ENCODE measurements around the gene DIABLO. TPM values are rescaled to one million over a fixed set of nuclear protein-coding genes. Genes with fewer than 3 reads are reported as not detected.
A peak's percentile ranks its signal among the peaks of the same experiment; 100 is the strongest.

The DIABLO gene
- total and polyA plus RNA-seq, 9 of the 15 experiments (the other 6 are each of a cell fraction or from before 2014, with no cell fraction given), result 37.3 to 101 (median 80.1) TPM

- peak; percentile 67; the same call in 1 of the 2 replicates for TF ChIP-seq BRD4 (IDR thresholded peaks at IDR 0.05)
- TF ChIP-seq ZNF263 (CRISPR knock-in tag; IDR thresholded peaks at IDR 0.05; ENCODE audit: borderline replicate concordance), result peak; percentile 97
- TF ChIP-seq THAP7 (CRISPR knock-in tag; IDR thresholded peaks at IDR 0.05), result no peak
- peak; percentile 67 for TF ChIP-seq L3MBTL2 (IDR thresholded peaks at IDR 0.05)
- 0 out of 2 replicates have a peak, but pooled peaks have one; percentile 55 for TF ChIP-seq FOXP1 (CRISPR knock-in tag; IDR thresholded peaks at IDR 0.05)
- TF ChIP-seq SUPT5H (IDR thresholded peaks at IDR 0.05), result peak; percentile 90
- no peak for TF ChIP-seq FIP1L1 (IDR thresholded peaks at IDR 0.05; ENCODE audit: low read depth, low read length, poor library complexity, severe bottlenecking)
Measured at GRCh38 chr12:122266230-122266901, 40.5 kb upstream of the DIABLO start, which contains the start of gene VPS33A (continued).

GRCh38 chr12:122265886-122266229, 40.0 kb upstream of the DIABLO start:
- Histone ChIP-seq H3K4me2 (ENCODE audit: insufficient read depth, low read length) (peak overlapping the region; percentile 97), H3K9ac (ENCODE audit: insufficient read depth in 1 of 2, low read depth in 2 of 2, low read length in 2 of 2) (peak overlapping the region; percentile 75 to 99), H3K36me3 (ENCODE audit: control insufficient read depth, insufficient read depth, low read length) (peaks cover 23% of the 10 kb centered on the region; the same call in 2 of the 3 replicates), H4K20me1 (replicated peaks; ENCODE audit: control insufficient read depth, insufficient read depth, low read length) (no peaks in the 10 kb centered on the region), H3K4me1 (replicated peaks in 1 of 2; ENCODE audit: control insufficient read depth in 2 of 2, insufficient read depth in 2 of 2, low read length in 2 of 2) (peaks cover 0 to 12% of the 10 kb centered on the region in 2 experiments; a peak in 2 of 5 replicates), H3K27me3 (ENCODE audit: control insufficient read depth in 2 of 2, insufficient read depth in 2 of 2, low read length in 2 of 2) (no peaks in the 10 kb centered on the region), H2AFZ (ENCODE audit: low read depth, low read length) (peak overlapping the region; percentile 98), H3K9me1 (ENCODE audit: control insufficient read depth, insufficient read depth, low read length) (peaks cover 2% of the 10 kb centered on the region), H3K27ac (ENCODE audit: extremely low read depth, low read depth, low read length) (peak overlapping the region; percentile 79), H3K79me2 (ENCODE audit: control insufficient read depth, insufficient read depth, low read length) (peaks cover 25% of the 10 kb centered on the region), H3K9me3 (replicated peaks; ENCODE audit: control insufficient read depth, insufficient read depth, low read depth, low read length) (no peaks in the 10 kb centered on the region), H3K4me3 (peak overlapping the region; percentile 85)
- no peak for DNase-seq (ENCODE audit: extremely low read depth in 1 of 4, low spot score in 3 of 4)
- under 1% methylated on average over 17 of the region's 17 CpGs for WGBS (ENCODE audit: insufficient coverage, low coverage, missing lambda C conversion rate)
- FAIRE-seq, result peak; percentile 32
- in situ Hi-C loops (cut with MboI), result no loop called here
- intact Hi-C loops (cut with micrococcal nuclease), result loop anchor here (5.0 kb wide), 1 partner anchor 39 kb away; the partner anchor contains the start of gene DIABLO
- BruUV-seq (replicated peaks), result TSS peak; percentile 69
- CTCF ChIA-PET (ENCODE audit: low intra/inter-chr PET ratio), result interaction anchor here (1.2 kb wide), 1 partner anchor 135 kb away, joined by 7 read pairs; no protein-coding TSS in a partner anchor
- POLR2A ChIA-PET, result interaction anchor here (0.7 to 2.5 kb wide), 2 partner anchors 21 to 1859 kb away, joined by 5 to 6 read pairs; no protein-coding TSS in a partner anchor
- peak; percentile 61 for ATAC-seq
- TF ChIP-seq ZNF133 (CRISPR knock-in tag; IDR thresholded peaks at IDR 0.05), result 0 out of 2 replicates have a peak, but pooled peaks have one; percentile 32
- TF ChIP-seq TEAD4 (IDR thresholded peaks at IDR 0.05; ENCODE audit: low read length), result no peak
- TF ChIP-seq TEAD4 (CRISPR knock-in tag; IDR thresholded peaks at IDR 0.05; ENCODE audit: borderline replicate concordance), result 0 out of 2 replicates have a peak, but pooled peaks have one; percentile 70
- no peak for TF ChIP-seq NCOA1 (IDR thresholded peaks at IDR 0.05; ENCODE audit: low read depth)
- TF ChIP-seq ZNF740 (CRISPR knock-in tag; IDR thresholded peaks at IDR 0.05), result 0 out of 2 replicates have a peak, but pooled peaks have one; percentile 38
- no peak for TF ChIP-seq ZNF740 (tag; IDR thresholded peaks at IDR 0.05)
- 0 out of 2 replicates have a peak, but pooled peaks have one; percentile 45 for TF ChIP-seq ELK1 (CRISPR knock-in tag; IDR thresholded peaks at IDR 0.05)
- no peak for TF ChIP-seq ATF4 (CRISPR knock-in tag; IDR thresholded peaks at IDR 0.05)
- TF ChIP-seq ZNF143 (CRISPR knock-in tag; IDR thresholded peaks at IDR 0.05), result 0 out of 2 replicates have a peak, but pooled peaks have one; percentile 43
